Activated B cell treated with CpG ODN at 0.5 μM for 24 hours (primary cell): ENCODE measurements around the gene CCDC136. TPM values are rescaled to one million over a fixed set of nuclear protein-coding genes. Genes with fewer than 3 reads are reported as not detected.

Source experiments
- ATAC-seq: fragments of 200-7000 bp; cut with Tn5 transposase; one replicate; pipeline ENCODE4 v1.10.0; 2021; ENCODE audit warnings: low read depth, mild to moderate bottlenecking, moderate library complexity
- CTCF ChIA-PET: fragments of 350-600 bp; sonication (Branson Sonifier 250); formaldehyde crosslinking; loops from one replicate; lab custom pipeline; 2021; ENCODE audit warnings: antibody characterized with exemption; lab: Charles Lee
- POLR2A ChIA-PET: fragments of 350-600 bp; sonication (Branson Sonifier 250); formaldehyde crosslinking; loops from one replicate; lab custom pipeline; 2021; ENCODE audit warnings: antibody characterized with exemption; lab: Charles Lee
- DNase-seq: peaks from one replicate; pipeline ENCODE4 v3.0.0; 2022
- H3K27ac Mint-ChIP-seq: one replicate; pipeline ENCODE4 v1.8.0; 2020; ENCODE audit warnings: mixed read lengths
- H3K27me3 Mint-ChIP-seq: one replicate; pipeline ENCODE4 v1.8.0; 2021; ENCODE audit warnings: mixed read lengths
- H3K36me3 Mint-ChIP-seq: one replicate; pipeline ENCODE4 v1.8.0; 2021; ENCODE audit warnings: low read depth, mixed read lengths
- H3K4me1 Mint-ChIP-seq: one replicate; pipeline ENCODE4 v1.8.0; 2021; ENCODE audit warnings: mixed read lengths
- H3K4me3 Mint-ChIP-seq: one replicate; pipeline ENCODE4 v1.8.0; 2020; ENCODE audit warnings: mild to moderate bottlenecking, mixed read lengths
- H3K9me3 Mint-ChIP-seq: one replicate; pipeline ENCODE4 v1.8.0; 2020; ENCODE audit warnings: mixed read lengths
- CTCF ChIP-seq: fragments of 200-600 bp; IDR thresholded peaks from one replicate; pipeline ENCODE4 v1.8.0; 2022; ENCODE audit warnings: antibody characterized with exemption, mild to moderate bottlenecking
- intact Hi-C: fragments of 100-400 bp; cut with micrococcal nuclease; formaldehyde crosslinking; loops from one replicate; pipeline ENCODE4 v1.15.1; 2024
- total RNA-seq: library from RNA; stranded (reverse); gene quantifications from 2 replicates; pipeline ENCODE4 v1.2.3, GENCODE V29; 2022

Gene CCDC136
- total RNA-seq, 1 donor from 2014 or later: 5.1 TPM

GRCh38 chr7:128860158-128861073 lies 68.6 kb downstream of the CCDC136 start:
- H3K4me3 Mint-ChIP-seq: no peak overlapping the region
- intact Hi-C loops: loop anchor here (5.0 to 10.0 kb wide), 3 partner anchors 328 to 456 kb away; partner anchors contain the start of genes IMPDH1 and METTL2B
- H3K4me1 Mint-ChIP-seq: peaks cover 26% of the 10 kb centered on the region
- no peak overlapping the region for H3K27ac Mint-ChIP-seq
- ATAC-seq: no peak
- H3K27me3 Mint-ChIP-seq: peaks cover 3% of the 10 kb centered on the region
- DNase-seq: no peak
- no peaks in the 10 kb centered on the region for H3K9me3 Mint-ChIP-seq
- ChIA-PET CTCF (interaction anchor here (0.9 to 1.8 kb wide), 2 partner anchors 20 to 23 kb away, joined by 3 to 7 read pairs; no protein-coding TSS in a partner anchor), POLR2A (interaction anchor here (0.5 to 0.9 kb wide), 3 partner anchors 18 to 590 kb away, joined by 4 to 7 read pairs (median 6); no protein-coding TSS in a partner anchor)
- no peak for TF ChIP-seq CTCF
- H3K36me3 Mint-ChIP-seq: peaks cover 15% of the 10 kb centered on the region

GRCh38 chr7:128861957-128862570 lies 70.3 kb downstream of the CCDC136 start:
- Mint-ChIP-seq H3K27ac (peak overlapping the region; percentile 96), H3K9me3 (no peaks in the 10 kb centered on the region), H3K4me3 (peak overlapping the region; percentile 97), H3K36me3 (peaks cover 30% of the 10 kb centered on the region), H3K4me1 (peaks cover 29% of the 10 kb centered on the region), H3K27me3 (no peaks in the 10 kb centered on the region)
- intact Hi-C loops: loop anchor here (1.0 to 10.0 kb wide), 10 partner anchors 15 to 457 kb away; partner anchors contain the start of genes CALU, CCDC136, IMPDH1 and METTL2B
- TF ChIP-seq CTCF: no peak
- CTCF ChIA-PET: interaction anchor here (1.4 to 3.0 kb wide), 3 partner anchors 20 to 229 kb away, joined by 6 to 20 read pairs (median 6); no protein-coding TSS in a partner anchor
- DNase-seq (no peak), ATAC-seq (no peak)
- POLR2A ChIA-PET: interaction anchor here (0.6 to 1.5 kb wide), 11 partner anchors 13 to 385 kb away, joined by 3 to 14 read pairs (median 4); partner anchors contain the start of gene METTL2B

- Mint-ChIP-seq H3K4me3 (peak within 1 kb of the TSS; percentile 97), H3K4me1 (peaks cover 30% of the 10 kb centered on the region), H3K27me3 (no peaks in the 10 kb centered on the region), H3K9me3 (no peaks in the 10 kb centered on the region), H3K27ac (peak within 1 kb of the TSS; percentile 96), H3K36me3 (peaks cover 33% of the 10 kb centered on the region)
- DNase-seq: peak; percentile 99
- ChIA-PET CTCF (interaction anchor here (1.4 to 3.0 kb wide), 3 partner anchors 21 to 229 kb away, joined by 6 to 20 read pairs (median 6); no protein-coding TSS in a partner anchor), POLR2A (interaction anchor here (0.6 to 1.5 kb wide), 13 partner anchors 13 to 386 kb away, joined by 3 to 14 read pairs (median 3); partner anchors contain the start of gene METTL2B)
- TF ChIP-seq CTCF: no peak
- intact Hi-C loops: loop anchor here (1.0 to 10.0 kb wide), 10 partner anchors 16 to 458 kb away; partner anchors contain the start of genes CALU, CCDC136, IMPDH1 and METTL2B
- ATAC-seq: peak; percentile 92
Measured at GRCh38 chr7:128862571-128863432, 71.0 kb downstream of the CCDC136 start, which contains the start of gene ATP6V1F. Gene ATP6V1F (plus strand): TSS chr7:128862856. CDS start chr7:128862905, 49 bp downstream.

GRCh38 chr7:128863433-128863989 lies 71.7 kb downstream of the CCDC136 start:
- Mint-ChIP-seq H3K4me1 (peaks cover 31% of the 10 kb centered on the region), H3K27ac (peak overlapping the region; percentile 96), H3K27me3 (no peaks in the 10 kb centered on the region), H3K9me3 (no peaks in the 10 kb centered on the region), H3K4me3 (peak overlapping the region; percentile 97), H3K36me3 (peaks cover 33% of the 10 kb centered on the region)
- intact Hi-C loops: loop anchor here (2.0 to 10.0 kb wide), 7 partner anchors 17 to 459 kb away; partner anchors contain the start of genes CCDC136, IMPDH1, METTL2B and TNPO3
- peak; percentile 27 for DNase-seq
- no peak for TF ChIP-seq CTCF
- ChIA-PET CTCF (interaction anchor here (1.4 to 3.0 kb wide), 3 partner anchors 20 to 228 kb away, joined by 6 to 20 read pairs (median 6); no protein-coding TSS in a partner anchor), POLR2A (interaction anchor here (0.6 to 1.5 kb wide), 12 partner anchors 12 to 387 kb away, joined by 3 to 14 read pairs (median 3); partner anchors contain the start of gene METTL2B)
- peak; percentile 26 for ATAC-seq
